Bronchial epithelial cell (primary cell): ENCODE measurements around the gene RNF135. TPM values are rescaled to one million over a fixed set of nuclear protein-coding genes. Genes with fewer than 3 reads are reported as not detected.
"Not testable (repeated sequence)": the region's sequence is repeated elsewhere in the genome, so short reads cannot be mapped to it uniquely, and the experiment has no call there.

Source experiments
- DNase-seq: peaks from one replicate; pipeline ENCODE4 v3.0.0-alpha.2; 2010; ENCODE audit warnings: low read depth
- FAIRE-seq: peaks from 2 replicates; lab custom pipeline; 2011; peaks lifted over from hg19 to GRCh38; lab: Jason Lieb, UNC
- H3K27me3 ChIP-seq: 2 replicates; pipeline ENCODE4 v1.5.1; 2011; ENCODE audit warnings: low read length; ENCODE audit not compliant: control insufficient read depth, insufficient read depth
- H3K36me3 ChIP-seq: 2 replicates; pipeline ENCODE4 v1.5.1; 2011; ENCODE audit warnings: low read length; ENCODE audit not compliant: control insufficient read depth, insufficient read depth
- H3K4me3 ChIP-seq: 2 replicates; pipeline ENCODE4 v1.5.1; 2011; ENCODE audit warnings: mild to moderate bottlenecking, low read depth, low read length, control low read depth
- total RNA-seq: library from RNA; depleted of rRNA; stranded (reverse); fragments of >200 nt; gene quantifications from 2 replicates; pipeline ENCODE4 v1.2.1, GENCODE V29; 2014
- TF ChIP-seq, protein P1 (sequence below): IDR thresholded peaks from 2 replicates; pipeline ENCODE4 v1.5.1; 2011; ENCODE audit warnings: mild to moderate bottlenecking, moderate library complexity, low read length, control low read depth, inconsistent platforms; ENCODE audit not compliant: insufficient read depth, severe bottlenecking

Gene RNF135
- total RNA-seq, 1 donor from 2014 or later: 9.2 TPM

DNA sequence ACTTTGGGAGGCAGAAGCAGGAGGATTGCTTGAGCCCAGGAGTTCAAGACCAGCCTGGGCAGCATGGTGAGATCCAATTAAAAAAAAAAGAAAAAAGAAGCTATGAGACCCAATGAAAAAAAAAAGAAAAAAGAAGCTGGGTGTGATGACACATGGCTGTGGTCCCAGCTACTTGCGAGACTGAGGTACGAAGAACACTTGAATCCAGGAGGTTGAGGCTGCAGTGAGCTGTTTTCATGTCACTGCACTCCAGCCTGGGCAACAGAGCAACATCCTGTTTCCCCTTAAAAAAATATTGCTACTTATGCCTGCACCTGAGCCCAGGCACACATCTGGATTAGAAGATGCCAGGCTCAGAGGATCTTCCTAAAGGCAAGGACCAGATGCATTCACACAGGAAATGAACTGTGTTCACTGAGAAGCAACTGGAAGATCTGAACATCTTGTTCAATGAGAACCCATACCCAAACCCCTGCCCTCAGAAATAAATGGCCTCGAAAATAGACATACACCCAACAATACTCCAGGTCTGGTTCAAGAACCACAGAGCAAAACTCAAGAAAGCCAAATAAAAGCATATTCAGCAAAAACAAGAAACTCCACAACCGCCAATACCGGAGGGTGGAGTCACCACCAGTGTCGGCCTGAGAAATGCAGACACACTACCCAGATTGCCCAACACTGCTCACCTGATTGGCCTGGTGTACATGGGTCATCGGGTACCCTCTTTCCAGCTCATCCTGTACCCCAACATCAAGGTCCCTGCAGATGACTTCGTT lies 4.4 kb downstream of the RNF135 start:
- TF ChIP-seq, protein P1, sequence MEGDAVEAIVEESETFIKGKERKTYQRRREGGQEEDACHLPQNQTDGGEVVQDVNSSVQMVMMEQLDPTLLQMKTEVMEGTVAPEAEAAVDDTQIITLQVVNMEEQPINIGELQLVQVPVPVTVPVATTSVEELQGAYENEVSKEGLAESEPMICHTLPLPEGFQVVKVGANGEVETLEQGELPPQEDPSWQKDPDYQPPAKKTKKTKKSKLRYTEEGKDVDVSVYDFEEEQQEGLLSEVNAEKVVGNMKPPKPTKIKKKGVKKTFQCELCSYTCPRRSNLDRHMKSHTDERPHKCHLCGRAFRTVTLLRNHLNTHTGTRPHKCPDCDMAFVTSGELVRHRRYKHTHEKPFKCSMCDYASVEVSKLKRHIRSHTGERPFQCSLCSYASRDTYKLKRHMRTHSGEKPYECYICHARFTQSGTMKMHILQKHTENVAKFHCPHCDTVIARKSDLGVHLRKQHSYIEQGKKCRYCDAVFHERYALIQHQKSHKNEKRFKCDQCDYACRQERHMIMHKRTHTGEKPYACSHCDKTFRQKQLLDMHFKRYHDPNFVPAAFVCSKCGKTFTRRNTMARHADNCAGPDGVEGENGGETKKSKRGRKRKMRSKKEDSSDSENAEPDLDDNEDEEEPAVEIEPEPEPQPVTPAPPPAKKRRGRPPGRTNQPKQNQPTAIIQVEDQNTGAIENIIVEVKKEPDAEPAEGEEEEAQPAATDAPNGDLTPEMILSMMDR: no peak
- DNase-seq (no peak), FAIRE-seq (no peak)

DNA sequence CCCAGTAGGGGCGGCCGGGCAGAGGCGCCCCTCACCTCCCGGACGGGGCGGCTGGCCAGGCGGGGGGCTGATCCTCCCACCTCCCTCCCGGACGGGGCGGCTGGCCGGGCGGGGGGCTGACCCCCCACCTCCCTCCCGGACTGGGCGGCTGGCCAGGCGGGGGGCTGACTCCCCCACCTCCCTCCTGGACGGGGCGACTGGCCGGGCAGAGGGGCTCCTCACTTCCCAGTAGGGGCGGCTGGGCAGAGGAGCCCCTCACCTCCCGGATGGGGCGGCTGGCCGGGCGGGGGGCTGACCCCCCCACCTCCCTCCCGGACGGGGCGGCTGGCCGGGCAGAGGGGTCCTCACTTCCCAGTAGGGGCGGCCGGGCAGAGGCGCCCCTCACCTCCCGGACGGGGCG lies 9.1 kb downstream of the RNF135 start:
- not testable (repeated sequence) for H3K36me3 ChIP-seq, DNase-seq, H3K4me3 ChIP-seq, H3K27me3 ChIP-seq, FAIRE-seq

More for the DNA sequence above, 4.4 kb downstream of the RNF135 start:
- Histone ChIP-seq H3K27me3 (no peaks in the 10 kb centered on the region), H3K36me3 (no peaks in the 10 kb centered on the region), H3K4me3 (no peak overlapping the region)

DNA sequence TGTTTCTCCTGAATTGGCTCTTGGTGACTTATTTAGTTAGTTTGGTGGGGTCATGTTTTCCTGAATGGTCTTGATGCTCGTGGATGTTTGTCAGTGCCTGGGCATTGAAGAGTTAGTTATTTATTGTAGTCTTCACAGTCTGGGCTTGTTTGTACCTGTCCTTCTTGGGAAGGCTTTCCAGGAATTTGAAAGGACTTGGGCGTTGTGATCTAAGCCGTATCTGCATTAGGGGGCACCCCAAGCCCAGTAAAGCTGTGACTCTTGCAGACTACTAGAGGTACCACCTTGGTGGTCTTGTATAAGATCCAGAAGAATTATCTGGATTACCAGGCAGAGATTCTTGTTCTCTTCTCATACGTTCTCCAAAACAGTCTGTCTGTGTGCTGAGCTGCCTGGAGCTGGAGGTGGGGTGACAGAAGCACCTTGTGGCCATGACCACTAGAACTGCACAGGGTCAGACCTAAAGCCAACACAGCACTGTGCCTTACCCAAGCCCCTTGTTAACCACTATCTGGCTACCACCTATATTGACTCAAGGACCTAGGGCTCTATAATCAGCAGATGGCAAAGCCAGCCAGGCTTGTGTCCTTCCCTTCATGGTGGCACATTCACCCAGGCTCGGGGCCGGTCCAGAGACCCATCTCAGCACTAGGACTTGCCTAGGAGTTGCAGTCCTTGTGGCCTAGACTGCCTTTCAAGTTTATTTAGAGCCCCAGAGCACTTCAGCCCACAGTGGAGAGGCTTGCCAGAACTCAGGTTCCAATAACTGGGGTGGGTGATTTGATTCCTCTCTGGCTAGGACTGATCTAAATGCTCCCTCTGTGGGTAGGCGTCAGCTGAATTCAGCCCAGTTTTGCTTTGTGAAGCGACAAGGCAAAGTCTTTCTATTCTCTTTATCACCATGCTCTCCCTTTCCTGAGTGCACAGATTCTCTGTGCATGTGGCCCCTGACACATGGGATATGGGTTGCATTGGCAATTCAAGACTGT lies 11.0 kb downstream of the RNF135 start:
- TF ChIP-seq, protein P1: no peak
- no peaks in the 10 kb centered on the region for H3K27me3 ChIP-seq
- DNase-seq: peak; percentile 52
- H3K4me3 ChIP-seq: no peak overlapping the region
- FAIRE-seq: no peak
- peaks cover 4% of the 10 kb centered on the region for H3K36me3 ChIP-seq

DNA sequence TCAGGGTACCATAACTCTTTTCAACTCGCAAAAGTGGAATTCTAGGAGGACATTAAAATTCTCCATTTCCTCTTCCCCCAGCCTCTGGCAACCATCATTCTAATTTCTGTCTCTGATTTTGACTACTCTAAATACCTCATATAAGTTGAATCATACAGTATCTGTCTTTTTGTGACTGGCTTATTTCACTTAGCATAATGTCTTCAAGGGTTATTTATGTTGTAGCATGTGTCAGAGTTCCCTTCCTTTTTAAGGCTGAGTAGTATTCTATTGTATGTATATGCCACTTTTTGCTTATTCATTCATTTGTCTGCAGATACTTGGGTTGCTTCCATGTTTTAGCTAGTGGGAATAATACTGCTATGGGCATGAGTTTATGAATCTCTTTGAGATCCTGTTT lies 12.0 kb downstream of the RNF135 start:
- DNase-seq (no peak), FAIRE-seq (no peak)
- Histone ChIP-seq H3K4me3 (no peak overlapping the region), H3K36me3 (peaks cover 4% of the 10 kb centered on the region), H3K27me3 (no peaks in the 10 kb centered on the region)
- TF ChIP-seq, protein P1: no peak

DNA sequence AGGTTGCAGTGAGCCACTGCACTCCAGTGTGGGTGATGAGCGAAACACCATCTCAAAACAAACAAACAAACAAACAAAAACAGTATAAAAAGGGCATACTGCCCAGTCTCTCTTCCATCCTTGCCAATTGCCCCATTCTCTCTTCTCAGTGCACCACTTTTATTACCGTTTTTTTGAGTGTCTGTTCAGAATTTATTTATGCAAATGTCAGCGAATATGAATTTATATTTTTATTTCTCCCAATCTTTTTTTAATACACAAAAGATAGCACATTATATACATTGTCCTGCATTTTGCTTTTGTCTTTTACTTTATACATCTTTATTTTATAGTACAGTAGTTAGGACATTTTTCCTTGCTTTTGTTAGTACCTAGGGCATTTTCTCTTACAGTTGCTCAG lies 19.6 kb downstream of the RNF135 start:
- peaks cover 4% of the 10 kb centered on the region for H3K36me3 ChIP-seq
- FAIRE-seq: no peak
- H3K27me3 ChIP-seq: no peaks in the 10 kb centered on the region
- no peak overlapping the region for H3K4me3 ChIP-seq
- TF ChIP-seq, protein P1: no peak
- no peak for DNase-seq

DNA sequence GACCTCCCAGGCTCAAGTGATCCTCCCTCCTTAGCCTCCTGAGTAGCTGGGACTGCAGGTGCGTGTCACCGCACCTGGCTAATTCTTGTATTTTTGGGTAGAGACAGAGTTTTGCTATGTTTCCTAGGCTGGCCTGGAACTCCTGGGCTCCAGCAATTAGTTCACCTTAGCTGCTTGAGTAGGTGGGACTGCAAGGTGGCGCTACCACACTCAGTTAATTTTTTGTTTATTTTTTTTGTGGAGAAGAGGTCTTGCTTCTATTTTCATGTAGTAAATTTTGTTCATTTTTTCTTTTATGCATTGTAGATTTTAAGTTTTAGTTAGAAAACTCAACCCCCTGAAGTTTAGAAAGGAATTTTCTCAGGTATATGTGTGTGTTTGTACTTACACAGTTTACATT lies 21.7 kb downstream of the RNF135 start:
- no peak for FAIRE-seq
- Histone ChIP-seq H3K4me3 (no peak overlapping the region), H3K36me3 (peaks cover 11% of the 10 kb centered on the region), H3K27me3 (no peaks in the 10 kb centered on the region)
- no peak for DNase-seq
- TF ChIP-seq, protein P1: no peak
